Stimulated activated CD4-positive, alpha-beta T cell treated with anti-CD3 and anti-CD28 coated beads, Interleukin-1b, Interleukin-23, amount 100 ng/mL, for 4 hours (primary cell): ENCODE measurements around the gene FASLG.
A peak's percentile ranks its signal among the peaks of the same experiment; 100 is the strongest.

Experiments
- DNase-seq, 2 donors: peaks; one replicate each; pipeline ENCODE4 v3.0.0-alpha.2; 2020; ENCODE audit warnings: low read depth in 2 of 2

Gene FASLG

DNA sequence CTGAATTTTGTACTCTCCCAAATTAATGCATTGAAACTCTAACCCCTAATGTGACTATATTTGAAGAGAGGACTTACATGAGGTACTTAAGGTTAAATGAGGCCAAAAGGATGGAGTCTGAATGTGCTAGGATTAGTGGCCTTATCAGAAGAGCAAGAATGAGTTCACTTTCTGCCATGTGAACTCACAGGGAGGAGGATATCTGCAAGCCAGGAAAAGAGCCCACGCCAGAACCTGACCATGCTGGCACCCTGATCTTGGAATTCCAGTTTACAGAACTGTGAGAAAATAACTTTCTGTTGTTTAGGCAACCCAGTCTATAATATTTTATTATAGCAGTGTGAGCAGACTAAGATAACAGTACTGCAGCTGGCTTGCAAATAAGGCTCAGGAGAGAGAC is 12.2 kb upstream of the FASLG start:
- DNase-seq, result no peak

DNA sequence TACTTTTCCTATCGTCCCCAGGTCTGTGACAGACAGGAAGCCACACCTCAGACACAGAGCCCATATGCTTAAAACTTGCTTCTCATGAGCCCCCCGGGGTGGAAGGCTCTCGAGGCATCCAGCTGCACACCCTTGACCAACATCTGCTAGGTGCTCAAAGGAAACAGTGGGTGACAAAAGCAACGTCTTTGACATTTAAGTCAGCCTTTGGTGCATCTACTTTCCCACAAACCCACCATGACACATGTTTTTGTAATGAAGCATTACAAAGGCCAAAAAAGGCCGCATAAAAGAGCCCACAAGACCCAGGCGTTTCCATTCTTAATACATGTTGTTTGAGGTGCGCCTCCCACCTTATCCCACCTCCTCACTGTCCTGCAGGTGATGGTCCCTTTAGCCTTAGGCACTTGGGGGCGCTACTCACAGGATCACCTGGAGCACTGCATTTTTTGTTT is 11.8 kb upstream of the FASLG start:
- no peak for DNase-seq

DNA sequence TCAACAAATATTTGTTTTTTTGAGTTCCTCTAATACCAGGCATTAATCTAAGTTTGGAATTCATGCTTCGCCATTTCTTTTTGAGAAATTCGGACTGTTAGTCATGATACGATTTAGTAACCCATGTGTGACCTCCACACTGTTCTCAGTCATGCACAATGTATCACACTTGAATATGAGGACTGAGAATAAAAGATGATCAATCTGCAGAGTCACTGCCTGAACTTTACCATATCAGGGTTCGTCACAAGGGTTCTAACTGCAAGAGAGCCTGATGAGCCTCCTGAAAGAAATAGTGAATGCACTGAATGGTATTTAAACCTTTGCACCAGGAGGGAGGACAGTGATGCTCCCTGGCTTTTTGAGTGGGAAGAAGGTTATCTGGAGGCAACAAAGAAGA is 10.9 kb upstream of the FASLG start:
- DNase-seq, result no peak

DNA sequence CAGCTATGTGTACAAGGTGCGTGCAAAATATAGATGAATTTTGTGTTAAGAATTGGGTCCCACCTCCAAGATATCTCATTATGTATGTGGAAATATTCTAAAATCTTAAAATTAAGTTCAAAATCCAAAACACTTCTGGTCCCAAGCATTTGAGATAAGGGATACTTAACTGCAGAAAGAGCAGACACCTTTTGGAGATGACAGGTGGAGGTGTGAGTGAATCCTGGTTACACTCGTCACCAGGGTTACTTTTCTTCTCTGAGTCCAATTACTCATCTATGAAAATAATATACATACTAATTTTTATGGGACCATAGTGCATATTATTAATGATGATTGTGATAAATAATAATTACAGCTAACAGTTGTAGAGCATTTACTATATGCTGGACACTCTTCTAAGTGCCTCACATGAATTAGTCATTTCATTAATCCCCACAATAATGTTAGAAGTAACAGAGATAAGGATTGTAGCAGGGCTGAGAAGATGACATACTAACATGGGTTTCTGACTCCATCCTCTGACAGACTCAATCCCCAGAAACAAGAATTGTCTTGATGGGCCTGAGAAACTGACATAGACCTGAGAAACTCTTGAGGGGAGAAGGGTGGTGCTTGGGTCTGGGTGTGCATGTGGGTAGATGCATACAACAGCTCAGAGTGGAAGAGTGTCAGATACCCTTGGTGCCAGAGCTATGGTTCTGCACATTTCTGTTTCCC is 8.3 kb upstream of the FASLG start:
- DNase-seq, result no peak

DNA sequence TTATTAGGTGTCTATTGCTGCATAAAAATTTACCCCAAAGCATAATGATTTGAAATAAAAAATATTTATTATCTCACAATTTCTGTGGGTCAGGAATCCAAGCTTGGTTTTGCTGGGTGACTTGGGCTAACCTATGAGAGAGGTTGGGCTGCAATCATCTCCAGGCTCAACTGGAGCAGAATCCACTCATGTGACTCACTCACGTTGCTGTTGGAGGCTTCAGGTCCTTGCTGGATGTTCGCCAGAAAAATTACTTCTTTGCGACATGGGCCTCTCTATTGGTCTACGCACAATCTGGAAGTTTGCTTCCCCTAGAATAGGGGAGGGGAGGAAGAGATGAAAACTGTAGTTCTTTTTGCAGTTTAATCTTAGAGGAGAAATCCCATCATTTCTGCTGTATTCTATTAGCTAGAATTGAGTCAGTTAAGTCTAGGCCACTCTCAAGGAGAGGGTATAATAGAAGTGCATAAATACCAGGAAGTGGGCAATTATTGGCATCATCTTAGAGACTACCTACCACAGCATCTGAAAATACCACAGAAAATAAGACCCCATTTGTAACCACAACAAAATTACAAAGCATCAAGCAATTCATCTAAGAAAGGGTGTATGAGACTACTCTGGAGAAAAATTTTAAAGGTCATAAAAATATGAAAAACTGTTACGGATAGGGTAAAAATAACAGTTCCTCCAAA is 5.7 kb upstream of the FASLG start:
- DNase-seq, result no peak

DNA sequence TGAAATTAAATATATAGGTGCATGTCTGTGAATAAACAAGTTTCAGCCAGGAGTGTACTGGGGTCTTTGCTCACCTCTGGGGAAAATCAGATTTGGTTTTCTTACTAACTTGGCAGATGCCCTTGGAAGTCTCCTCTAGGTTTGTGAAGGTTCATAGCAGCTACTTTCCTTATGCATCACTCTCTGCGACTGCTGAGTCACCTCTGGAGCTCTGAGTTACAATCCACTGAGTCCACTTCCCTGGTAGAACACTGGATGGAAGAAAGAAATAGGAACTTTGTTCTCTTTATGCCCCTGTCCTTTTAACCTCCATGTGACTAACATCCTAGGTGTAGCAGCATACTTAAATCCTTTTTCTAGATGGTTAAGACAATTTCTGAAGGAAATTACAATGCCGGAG is 4.4 kb upstream of the FASLG start:
- DNase-seq, result no peak

DNA sequence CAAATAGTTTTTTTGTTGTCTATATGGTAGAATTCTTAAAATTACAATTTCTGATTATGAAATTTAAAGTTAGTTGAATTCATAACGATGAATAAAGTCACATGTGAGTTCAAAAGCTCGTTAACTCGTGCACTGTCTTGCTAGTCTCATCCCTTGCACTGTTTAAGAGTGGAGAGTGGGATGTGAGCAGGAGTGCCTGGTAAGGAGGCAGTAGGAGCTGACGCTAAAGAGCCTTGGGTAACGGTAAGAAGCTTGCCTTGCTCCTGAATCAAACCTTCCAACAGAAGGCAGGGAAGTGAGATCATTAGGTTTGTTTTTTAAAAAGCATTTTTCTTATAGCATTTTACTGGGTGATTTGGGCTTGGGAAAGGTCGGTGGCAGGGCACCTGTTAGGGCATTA is 2.3 kb upstream of the FASLG start:
- no peak for DNase-seq

DNA sequence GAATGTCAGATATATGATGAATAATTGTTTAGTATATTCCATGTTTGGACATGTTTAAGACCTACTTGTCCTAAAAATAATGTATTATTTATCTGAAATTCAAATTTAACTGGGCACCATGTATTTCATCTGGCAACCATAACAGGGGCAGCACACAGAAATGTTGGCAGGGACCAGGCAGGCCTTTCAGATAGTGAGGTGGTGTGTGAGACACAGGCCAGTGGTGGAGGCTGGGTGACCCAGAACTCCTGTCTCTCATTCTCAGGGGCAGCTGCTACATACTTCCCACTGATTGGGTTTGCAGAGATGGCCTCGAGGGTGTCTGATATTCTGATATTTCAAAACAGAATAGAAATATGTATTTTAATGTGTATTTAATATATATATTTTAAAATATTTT is 1.3 kb upstream of the FASLG start:
- DNase-seq, result no peak

DNA sequence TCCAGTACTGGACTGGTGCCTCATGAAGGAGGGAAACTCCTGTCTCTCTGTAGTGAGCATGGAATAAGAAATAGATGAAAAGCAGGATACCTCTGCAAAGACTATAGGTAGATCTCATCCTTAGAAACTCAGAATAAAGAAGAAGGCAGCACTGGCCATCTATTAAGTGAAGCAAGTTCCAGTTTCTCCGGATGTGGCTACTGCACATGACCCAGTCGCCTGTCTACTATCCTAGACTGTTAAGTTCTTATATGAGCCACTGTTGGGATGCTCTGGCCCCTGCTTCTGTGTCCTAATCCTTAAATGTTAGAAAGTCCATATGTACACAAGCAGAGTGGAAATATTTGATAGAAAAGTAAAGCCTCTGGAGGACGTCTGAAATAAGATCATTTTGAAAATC is 2.2 kb downstream of the FASLG start:
- no peak for DNase-seq

DNA sequence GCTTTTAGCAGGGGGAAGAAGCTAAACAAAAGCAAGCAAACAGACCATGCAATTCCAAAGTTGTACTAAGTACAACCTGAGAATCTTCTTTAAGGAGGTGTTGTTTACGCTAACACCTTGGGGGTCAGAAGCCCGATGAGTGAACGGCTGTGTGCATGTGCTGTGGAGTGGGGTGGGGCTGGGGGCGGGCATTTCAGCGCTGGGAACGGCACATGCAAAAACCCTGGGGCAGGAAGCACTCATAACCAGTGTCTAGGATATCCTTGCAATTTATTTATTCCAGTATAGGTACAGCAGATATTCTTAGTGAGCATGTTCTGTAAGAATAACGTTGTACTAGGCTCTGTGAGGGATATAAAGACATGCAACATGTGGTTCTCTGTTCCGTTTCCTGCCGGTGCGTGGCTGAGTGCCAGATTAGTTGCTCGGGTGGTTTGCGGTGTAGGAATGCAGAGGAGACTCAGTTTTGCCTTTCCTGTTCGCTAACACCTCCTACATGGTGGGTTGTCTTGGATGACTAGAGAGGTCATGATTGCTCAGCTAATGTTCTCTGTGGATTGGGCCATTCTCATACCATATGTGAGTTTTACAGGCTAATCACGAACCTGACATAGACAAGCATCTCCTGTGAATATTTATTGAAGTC is 3.7 kb downstream of the FASLG start:
- peak; percentile 75 to 85 for DNase-seq

DNA sequence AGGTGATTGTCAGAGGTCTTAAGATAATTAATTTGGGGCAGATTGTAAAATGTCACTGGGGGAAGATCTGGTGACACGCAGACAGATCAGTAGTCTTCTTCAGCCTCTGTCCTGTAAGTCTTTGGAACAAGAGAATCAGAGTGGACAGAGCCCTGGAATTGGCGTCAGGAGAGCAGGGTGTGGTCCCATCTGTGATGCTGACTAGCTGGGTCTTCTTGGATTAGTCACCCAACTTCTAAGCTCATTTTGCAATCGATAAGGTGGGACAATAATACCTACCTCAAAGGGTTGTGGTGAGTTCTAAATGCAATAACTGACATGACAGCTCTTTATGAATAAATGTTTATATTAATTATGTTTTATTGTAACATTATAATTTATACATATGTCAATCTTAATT is 4.8 kb downstream of the FASLG start:
- no peak for DNase-seq

DNA sequence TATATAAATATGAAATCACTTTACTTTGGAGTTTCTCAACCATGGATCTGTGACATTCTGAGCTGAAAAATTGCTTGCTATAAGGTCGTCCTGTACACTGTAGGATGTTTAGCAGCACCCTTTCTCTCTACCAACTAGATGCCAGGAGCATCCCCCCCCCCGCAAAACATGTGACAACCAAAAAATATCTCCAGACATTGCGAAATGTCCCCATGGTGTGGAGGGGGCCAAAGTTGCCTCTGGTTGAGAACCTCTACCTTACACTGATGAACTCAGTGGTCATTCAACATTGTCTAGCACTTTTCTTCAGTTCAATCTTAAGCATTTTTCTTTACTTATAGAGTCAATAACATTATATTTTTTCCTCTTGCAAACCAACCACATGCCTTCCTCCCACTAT is 9.2 kb downstream of the FASLG start:
- DNase-seq, result no peak

DNA sequence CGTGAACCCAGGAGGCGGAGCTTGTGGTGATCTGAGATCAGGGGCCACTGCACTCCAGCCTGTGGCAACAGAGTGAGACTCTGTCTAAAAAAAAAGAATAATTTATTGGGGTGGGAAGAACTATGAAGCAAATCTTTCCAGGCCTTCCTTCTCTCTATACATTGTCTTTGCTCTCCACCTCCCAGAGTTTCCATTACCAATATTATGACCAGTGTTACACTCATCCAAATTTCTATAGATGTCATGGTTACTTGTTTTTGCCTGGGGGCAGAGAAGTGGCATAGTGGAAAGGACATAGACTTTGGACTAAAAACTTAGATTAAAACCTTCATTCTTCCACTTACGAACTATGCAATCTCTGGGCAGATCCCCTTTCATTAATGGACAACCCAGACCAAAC is 10.1 kb downstream of the FASLG start:
- DNase-seq, result no peak

DNA sequence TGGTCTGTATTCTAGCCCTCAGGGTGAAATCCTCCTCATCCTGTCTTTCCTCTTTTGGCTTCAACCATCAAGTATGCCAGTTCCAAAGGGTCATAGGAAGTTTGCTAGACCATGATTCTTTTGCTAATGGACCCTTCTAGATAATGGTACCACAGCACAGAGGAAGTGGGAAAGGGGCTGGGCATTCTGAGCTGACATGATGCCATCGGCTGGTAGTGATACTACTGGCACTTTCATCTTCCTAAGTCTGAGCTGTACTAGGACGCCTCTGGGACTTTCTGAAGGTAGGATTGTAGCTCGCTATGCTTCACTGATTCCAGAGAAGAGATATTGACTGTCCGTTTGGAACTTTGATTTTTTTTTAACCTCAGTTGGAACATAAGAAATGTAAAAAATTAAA is 11.4 kb downstream of the FASLG start:
- DNase-seq, result no peak

DNA sequence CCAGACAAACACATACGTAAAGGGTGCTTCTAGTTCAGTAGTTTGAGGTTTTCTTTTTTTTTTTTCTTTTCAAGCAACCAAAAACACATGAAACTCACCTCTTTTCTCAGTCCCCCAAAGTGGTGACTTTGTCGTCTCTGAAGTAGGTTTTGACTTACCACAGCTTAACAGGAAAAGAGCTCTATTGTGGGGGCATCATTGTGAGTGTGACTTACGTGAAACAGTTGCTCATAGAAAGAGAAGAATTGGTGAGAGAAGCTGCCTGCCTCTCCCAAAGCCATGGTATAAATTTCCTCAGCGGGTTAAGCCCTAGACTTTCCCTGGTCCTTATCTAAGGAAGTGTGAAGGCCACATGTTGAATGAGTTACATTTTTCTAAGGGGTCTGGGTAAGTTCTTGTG is 11.9 kb downstream of the FASLG start:
- no peak for DNase-seq

DNA sequence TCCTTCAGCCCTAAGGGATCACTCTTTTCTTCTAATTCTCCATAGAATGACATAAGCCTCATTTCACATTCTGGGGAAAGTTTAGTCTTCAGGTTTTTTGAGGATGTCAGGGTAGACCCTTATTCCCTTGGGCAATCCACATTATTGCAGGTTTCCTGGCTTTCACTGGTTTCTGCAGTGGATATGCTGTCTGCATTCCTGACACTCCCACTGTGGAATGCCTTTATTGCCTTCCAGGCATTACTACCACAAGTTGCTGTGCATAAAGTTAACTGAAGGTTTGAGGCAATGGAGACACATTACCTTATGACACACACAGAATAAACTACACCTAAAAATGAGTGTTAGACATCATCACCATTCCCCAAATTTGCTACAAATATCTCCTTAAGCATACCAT is 12.7 kb downstream of the FASLG start:
- no peak for DNase-seq

DNA sequence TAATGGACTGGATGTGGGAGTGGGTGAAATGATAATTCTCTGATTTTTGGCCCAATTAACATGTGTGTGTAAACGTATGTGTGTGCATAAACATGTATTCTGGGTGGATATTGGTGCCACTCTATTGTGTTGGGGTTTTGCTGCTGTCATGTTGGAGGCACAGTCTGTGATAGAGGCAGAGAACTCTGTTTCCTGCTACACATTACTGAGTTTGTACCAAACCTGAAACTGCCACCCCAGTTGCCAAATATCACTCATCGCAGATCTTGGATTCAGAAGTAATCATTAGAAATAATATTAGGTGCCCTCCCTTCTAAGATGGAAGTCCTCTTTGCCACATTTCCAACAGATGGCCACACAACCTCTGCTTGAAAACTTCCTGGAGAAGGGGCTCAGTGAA is 13.8 kb downstream of the FASLG start:
- no peak for DNase-seq

DNA sequence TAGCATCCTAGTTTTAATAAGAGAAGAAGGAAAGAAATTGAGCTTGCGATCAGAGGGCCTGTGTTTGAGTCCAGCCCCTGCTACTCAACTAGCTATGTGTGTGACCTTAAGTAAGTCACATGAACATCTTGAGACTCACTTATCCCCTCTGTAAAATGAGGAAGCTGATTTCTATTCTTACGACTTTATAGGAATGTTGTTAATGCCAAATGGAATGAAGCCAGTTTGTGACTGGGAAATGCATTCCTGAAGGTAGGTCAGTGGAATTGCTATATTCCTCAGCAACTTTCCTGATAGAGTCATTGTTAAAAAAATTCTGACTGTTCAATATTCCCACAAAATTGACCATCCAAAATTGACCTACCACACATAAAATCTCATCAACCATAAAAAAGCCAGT is 14.9 kb downstream of the FASLG start:
- DNase-seq, result no peak

DNA sequence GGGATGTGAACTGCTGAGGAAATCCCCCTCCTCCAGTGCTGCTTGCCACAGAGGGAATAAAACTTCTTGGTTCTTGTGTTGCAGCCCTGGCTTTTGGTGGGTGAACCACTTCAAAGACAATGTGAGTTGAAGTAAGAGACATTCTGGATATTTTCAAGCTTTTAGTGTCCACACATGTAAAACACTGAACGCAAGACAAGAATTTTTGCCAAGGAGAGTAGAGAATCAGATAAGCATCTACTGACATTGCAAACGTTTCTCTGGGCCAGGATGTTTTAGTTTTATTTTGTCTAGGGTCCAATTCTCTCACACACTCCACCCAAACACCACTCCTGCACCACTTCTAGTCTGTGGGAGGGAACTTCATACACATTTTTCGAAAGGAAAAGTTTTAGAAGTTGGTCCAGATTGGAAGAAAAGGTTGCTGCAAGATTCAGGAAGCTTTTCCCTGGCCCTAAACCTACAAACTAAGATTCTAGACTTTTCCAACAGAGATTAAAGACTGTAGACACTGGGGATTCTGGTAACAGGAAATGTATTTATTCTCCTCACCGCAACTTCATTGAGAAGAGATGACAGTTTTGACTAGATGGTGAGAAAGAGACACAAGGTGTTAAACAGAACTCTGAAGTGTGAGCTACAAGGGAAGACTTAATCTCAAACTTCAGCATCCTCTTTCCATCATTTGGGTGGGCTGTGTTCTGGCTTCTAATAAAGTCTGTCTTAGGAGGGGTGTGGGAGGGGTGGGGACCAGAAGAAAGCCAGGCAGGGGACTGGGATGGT is 16.1 kb downstream of the FASLG start:
- DNase-seq, result no peak

DNA sequence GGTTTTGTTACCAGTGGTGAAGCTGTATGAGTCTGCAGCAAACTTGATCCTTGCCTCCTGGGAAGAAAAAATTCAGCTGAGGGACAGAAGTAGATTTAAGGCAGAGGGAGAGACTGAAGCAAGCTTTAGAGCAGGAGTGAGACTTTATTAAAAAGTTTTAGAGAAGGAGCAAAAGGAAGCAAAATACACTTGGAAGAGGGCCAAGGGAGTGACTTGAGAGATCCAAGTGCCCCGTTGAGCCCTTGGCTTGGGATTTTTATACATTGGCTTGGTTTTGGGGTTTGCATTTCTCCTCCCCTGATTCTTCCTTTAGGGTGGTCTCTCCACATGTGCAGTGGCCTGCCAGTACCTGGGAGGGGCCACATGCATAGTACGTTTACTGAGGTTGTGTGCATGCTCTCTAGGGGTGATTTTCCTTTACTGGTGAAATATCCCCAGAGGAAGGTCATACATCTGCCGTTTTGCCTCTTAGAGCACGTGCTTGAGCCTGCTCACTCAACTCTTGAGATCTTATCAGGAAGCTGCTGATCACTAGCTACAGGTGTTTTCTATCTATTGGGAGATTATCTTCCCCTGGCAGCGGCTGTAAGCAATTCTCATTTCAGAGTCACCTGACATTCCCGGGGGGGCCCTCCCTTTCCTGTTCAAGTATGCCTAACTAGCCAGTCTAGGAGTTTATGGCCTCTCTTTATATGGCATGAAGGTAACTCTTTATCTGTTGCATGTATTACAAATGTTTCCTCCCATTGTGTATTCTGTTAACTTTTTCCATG is 20.3 kb downstream of the FASLG start:
- no peak for DNase-seq

DNA sequence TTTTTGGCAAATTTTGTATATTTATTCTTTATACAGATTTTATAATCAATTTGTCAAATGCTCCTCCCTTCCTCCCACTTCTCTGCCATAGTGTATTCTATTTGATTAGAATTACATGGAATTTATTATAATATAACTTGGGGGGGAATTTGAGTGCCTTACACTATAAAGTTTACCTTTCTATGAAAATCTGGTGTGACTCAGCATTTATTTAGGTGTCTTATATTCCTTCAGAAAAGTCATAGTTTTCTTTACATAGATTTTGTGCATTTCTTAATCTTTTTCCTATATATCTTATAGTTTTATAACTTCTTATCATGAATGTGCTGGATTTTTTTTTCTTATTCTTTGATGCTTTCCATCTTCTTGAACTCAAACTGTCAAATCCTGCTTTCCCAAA is 21.3 kb downstream of the FASLG start:
- DNase-seq, result no peak
